ENCODE results near the gene SPEF2.

DNA sequence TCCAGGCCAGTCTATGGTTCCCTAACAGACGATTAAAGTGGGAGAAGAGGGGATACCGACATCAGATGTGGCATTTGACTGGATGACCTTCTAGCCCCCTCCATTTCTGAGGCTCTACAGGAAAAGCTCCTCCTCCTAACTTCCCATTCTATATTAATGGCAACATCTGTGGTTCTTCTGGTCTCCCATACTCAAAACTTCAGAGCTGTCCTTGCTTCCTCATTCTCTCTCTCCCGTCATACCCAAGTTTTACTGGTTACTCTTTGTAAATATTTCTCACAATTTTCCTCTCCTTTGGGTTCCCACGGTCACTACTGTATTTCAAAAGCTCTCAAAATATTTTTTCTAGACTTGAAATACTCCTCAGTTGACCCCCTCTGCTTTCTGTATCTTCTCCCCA lies 203.1 kb downstream of the SPEF2 start:
- TF ChIP-seq, protein P1, sequence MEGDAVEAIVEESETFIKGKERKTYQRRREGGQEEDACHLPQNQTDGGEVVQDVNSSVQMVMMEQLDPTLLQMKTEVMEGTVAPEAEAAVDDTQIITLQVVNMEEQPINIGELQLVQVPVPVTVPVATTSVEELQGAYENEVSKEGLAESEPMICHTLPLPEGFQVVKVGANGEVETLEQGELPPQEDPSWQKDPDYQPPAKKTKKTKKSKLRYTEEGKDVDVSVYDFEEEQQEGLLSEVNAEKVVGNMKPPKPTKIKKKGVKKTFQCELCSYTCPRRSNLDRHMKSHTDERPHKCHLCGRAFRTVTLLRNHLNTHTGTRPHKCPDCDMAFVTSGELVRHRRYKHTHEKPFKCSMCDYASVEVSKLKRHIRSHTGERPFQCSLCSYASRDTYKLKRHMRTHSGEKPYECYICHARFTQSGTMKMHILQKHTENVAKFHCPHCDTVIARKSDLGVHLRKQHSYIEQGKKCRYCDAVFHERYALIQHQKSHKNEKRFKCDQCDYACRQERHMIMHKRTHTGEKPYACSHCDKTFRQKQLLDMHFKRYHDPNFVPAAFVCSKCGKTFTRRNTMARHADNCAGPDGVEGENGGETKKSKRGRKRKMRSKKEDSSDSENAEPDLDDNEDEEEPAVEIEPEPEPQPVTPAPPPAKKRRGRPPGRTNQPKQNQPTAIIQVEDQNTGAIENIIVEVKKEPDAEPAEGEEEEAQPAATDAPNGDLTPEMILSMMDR (IDR thresholded peaks at IDR 0.05), result no peak
- no peak for TF ChIP-seq POLR2A (IDR thresholded peaks at IDR 0.05)
- no peak for TF ChIP-seq POLR2AphosphoS5 (IDR thresholded peaks at IDR 0.05)
